Activated CD8-positive, alpha-beta memory T cell treated with anti-CD3 and anti-CD28 coated beads, Interleukin-2, amount 50 U/mL, for 24 hours (primary cell): ENCODE measurements around the gene ZBTB11.
"Not testable (repeated sequence)": the region's sequence is repeated elsewhere in the genome, so short reads cannot be mapped to it uniquely, and the experiment has no call there.

Source experiments
- DNase-seq: peaks from one replicate; pipeline ENCODE4 v3.0.0-alpha.2; 2020; ENCODE audit errors: extremely low read depth

ZBTB11 gene

GRCh38 chr3:101618726-101619125 is 58.2 kb downstream of the ZBTB11 start:
- DNase-seq = no peak

GRCh38 chr3:101617478-101617877 is 59.5 kb downstream of the ZBTB11 start:
- no peak for DNase-seq

DNA sequence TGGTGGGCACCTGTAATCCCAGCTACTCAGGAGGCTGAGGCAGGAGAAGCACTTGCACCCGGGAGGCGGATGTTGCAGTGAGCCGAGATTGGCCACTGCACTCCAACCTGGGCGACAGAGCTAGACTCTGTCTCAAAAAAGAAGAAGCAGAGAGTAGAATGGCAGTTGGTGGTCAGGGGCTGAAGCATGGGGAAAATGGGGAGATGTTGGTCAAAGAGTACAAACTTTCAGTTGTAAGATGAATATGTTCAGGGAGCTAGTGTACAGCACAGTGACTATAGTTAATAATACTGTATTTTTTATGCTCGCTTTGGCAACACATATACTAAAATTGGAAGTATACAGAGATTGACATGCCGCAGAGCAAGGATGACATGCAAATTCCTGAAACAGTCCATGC is 61.4 kb downstream of the ZBTB11 start:
- no peak for DNase-seq

GRCh38 chr3:101613014-101613413 is 63.9 kb downstream of the ZBTB11 start:
- DNase-seq = not testable (repeated sequence)

DNA sequence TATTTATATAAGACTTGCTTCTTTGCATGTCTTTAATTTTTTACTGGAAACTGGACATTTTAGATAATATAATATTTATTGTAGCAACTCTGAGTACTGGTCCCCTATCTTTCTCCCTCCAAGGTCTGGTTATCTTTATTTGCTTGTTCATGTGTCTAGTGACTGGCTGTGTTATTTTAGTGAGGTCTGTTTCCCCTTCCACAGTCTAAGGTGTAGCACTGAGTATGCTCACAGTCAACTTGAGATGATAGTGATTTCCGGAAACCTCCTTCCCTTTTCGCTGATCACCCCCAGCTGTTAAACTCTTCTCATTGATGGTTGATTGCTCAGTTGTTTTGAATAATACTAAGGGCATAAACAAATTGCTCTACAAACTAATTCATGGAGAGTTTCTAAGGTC is 65.9 kb downstream of the ZBTB11 start:
- no peak for DNase-seq

GRCh38 chr3:101605398-101605797 is 71.5 kb downstream of the ZBTB11 start:
- not testable (repeated sequence) for DNase-seq

GRCh38 chr3:101603184-101603583 is 73.7 kb downstream of the ZBTB11 start:
- DNase-seq = no peak

GRCh38 chr3:101602731-101603130 is 74.2 kb downstream of the ZBTB11 start:
- DNase-seq = no peak
